AG09319 (cell line): ENCODE data around the gene DRD3.

Source experiments
- DNase-seq: peaks from one replicate; pipeline ENCODE4 v3.0.0-alpha.2; 2010; ENCODE audit warnings: low read depth; ENCODE audit errors: extremely low read depth
- CTCF ChIP-seq: IDR thresholded peaks from 2 replicates; pipeline ENCODE4 v1.5.1; 2011; ENCODE audit warnings: low read depth, mild to moderate bottlenecking, inconsistent platforms, low read length, moderate library complexity

Gene DRD3

DNA sequence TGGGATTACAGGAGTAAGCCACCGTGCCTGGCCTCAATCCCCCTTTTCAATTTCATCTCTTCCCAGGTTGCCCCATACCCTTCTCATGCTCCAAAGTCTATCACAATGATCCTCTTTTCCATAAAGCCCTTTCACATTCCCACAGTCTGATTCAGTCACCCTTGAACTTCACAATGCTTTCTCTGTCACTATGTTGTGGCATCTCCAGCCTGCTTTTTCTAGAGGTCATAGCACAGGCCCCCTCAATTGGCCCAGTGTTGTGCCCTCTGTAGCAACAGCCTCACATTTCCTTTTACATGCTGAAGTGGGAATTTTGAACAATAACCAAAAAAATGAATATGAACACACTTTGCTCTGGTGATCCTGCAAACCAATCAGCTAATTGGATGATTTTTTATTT is 21.5 kb downstream of the DRD3 start:
- TF ChIP-seq CTCF: no peak
- DNase-seq: no peak

DNA sequence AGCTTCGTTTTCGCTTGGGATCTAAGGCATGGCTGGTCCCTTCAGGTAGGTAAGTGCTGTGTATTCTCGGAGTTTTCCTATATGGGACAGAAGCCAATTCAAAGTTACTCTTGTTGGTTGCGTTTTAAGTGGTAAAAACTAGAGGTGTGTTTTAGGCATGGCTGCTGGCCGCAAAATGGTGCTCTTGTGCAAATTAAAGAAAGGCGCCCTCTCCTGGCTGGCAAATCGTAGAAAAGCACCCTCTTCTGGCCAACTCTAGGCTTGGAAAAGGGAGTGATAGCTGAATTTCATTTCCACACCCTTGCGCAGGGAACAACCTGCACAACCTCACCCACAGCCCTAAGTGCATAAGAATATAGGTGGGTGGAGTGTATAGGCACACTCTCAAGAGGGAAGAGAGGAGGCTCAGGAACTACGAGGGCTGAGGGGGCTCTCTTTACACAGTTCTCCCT is 23.5 kb downstream of the DRD3 start:
- peak; percentile 45 for TF ChIP-seq CTCF
- DNase-seq: no peak

- no peak for TF ChIP-seq CTCF
- no peak for DNase-seq
These were observed 24.5 kb downstream of the DRD3 start for GRCh38 chr3:114154321-114154821.

DNA sequence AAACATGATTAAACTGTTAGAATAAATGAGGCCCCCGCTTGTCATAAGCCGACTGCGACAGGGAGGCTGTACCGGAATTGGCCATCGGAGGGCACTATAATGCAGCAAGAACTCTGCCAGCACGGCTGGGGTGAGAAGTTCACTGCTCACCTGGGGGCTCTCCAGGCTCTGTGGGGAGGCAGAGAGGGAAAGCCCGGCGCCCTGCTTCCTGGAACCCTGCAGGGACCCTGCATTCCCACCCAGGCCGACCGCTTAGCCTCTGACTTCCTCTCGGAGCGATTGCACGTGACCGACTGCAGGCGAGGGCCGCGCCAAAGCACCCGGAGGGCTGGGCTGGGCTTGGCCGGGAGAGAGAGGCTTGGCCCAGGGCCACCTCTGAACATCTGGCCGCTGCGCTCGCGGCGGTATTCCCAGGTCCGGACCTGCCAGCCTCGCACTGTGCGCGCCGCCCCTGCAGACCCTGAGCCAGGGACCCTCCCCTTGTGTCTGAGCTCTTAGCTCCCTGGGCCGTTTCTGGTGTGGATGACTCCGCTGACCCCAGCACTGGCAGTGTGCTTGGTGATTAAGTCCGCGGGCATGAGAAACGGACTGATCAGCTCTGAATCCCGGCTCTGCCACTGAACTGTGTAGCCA is 26.2 kb downstream of the DRD3 start:
- DNase-seq: peak; percentile 40
- TF ChIP-seq CTCF: peak; percentile 95

DNA sequence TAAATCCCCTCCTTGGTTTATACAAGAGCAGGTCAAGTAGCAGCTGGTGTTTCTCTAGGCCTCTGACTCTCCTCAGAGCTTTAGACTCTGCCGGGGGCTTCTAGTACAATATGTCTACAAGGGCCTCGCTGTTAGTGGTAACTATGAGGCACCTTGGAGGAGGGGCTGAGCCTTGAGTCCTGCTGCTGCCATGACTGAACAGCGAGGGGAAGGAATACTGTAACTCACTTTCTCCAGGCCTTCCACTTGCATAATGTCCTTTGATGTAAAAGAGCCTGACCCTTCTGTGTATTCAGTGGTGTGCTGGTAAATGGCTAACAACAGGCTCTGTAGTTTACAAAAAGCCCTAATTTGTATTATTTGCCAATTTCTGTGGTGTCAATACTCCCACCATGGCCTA is 27.8 kb downstream of the DRD3 start:
- no peak for TF ChIP-seq CTCF

GRCh38 chr3:114147251-114147650 is 31.6 kb downstream of the DRD3 start:
- no peak for DNase-seq
- no peak for TF ChIP-seq CTCF

More for the DNA sequence above, 27.8 kb downstream of the DRD3 start:
- DNase-seq: no peak

- TF ChIP-seq CTCF: no peak
- peak; percentile 74 for DNase-seq
These were observed 33.8 kb downstream of the DRD3 start for GRCh38 chr3:114144909-114145688.
